Measurements from ENCODE around the gene STPG2. TPM values are rescaled to one million over a fixed set of nuclear protein-coding genes. Genes with fewer than 3 reads are reported as not detected.

Gene STPG2
- total and polyA plus RNA-seq, 2 of the 8 experiments (the other 6 are each of a cell fraction or from before 2014, with no cell fraction given) = 0.03 TPM; not detected in 1

DNA sequence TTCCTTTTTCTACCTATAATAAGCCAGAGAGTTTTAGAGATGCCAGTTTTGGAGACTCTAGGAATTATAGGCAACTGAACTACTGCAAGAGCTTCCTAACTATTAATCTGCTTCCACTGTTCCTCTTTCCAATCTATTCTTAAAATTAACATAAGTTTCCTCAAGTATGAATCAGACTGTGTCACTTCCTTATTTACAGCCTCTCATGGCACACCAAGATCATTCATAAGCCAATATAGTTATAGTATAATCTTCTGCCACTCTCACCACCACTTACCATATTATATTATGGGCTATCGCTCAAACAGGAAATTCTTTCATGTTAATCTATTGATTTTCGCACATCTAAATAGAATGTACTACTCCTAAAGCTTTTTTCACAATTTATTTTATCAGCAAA, 383.5 kb downstream of the STPG2 start:
- CTCF ChIA-PET (ENCODE audit: partially characterized antibody) = no interaction called here
- 100% methylated on average over 2 of the region's 2 CpGs; no CpG with 5 or more reads in 1 of the 2 experiments for WGBS, 2 experiments (ENCODE audit: extremely low coverage in 1 of 2, insufficient coverage in 1 of 2, insufficient read length in 1 of 2, insufficient replicate concordance in 2 of 2, low coverage in 1 of 2, low lambda C conversion rate in 2 of 2, missing lambda C conversion rate in 1 of 2)
- POLR2A ChIA-PET (ENCODE audit: partially characterized antibody) = no interaction called here

More for the DNA sequence above, 383.5 kb downstream of the STPG2 start:
- Histone ChIP-seq H4K5ac (ENCODE audit: insufficient read length, low read depth, low read length) (no peak overlapping the region), H4K20me1 (replicated peaks in 1 of 2; ENCODE audit: control insufficient read depth in 1 of 2, insufficient read depth in 2 of 2, low read length in 2 of 2) (no peaks in the 10 kb centered on the region), H3K9me3 (ENCODE audit: insufficient read depth in 2 of 2, low read depth in 1 of 2, low read length in 1 of 2) (no peaks in the 10 kb centered on the region), H2AFZ (ENCODE audit: low read length) (no peak overlapping the region), H3K14ac (ENCODE audit: insufficient read length) (no peak overlapping the region), H3K9ac (replicated peaks in 1 of 4; ENCODE audit: extremely low read depth in 1 of 4, low read depth in 3 of 4, low read length in 3 of 4) (no peak overlapping the region), H3K79me2 (ENCODE audit: control insufficient read depth in 1 of 2, insufficient read depth in 2 of 2, low read length in 2 of 2) (no peaks in the 10 kb centered on the region), H2BK120ac (replicated peaks; ENCODE audit: low read depth, low read length) (no peak overlapping the region), H3K18ac (ENCODE audit: extremely low read depth, low read length) (no peak overlapping the region), H2BK5ac (ENCODE audit: low read depth, low read length) (no peak overlapping the region), H3K23ac (ENCODE audit: insufficient read length) (no peak overlapping the region), H3K4me3 (ENCODE audit: extremely low read depth in 1 of 4, insufficient read depth in 2 of 4, low read depth in 3 of 4, low read length in 4 of 4) (no peak overlapping the region), H3K56ac (replicated peaks; ENCODE audit: insufficient read length, low read depth, low read length) (no peak overlapping the region), H4K8ac (ENCODE audit: extremely low read depth, insufficient read depth, low read length) (no peak overlapping the region), H3K4ac (replicated peaks; ENCODE audit: insufficient read length, low read depth, low read length) (no peak overlapping the region), H3K23me2 (ENCODE audit: low read depth, low read length) (no peaks in the 10 kb centered on the region), H3K4me2 (ENCODE audit: insufficient read depth in 1 of 2, low read depth in 2 of 2, low read length in 2 of 2) (no peak overlapping the region), H3K36me3 (ENCODE audit: control insufficient read depth in 2 of 4, insufficient read depth in 4 of 4, low read length in 3 of 4) (no peaks in the 10 kb centered on the region), H3K27me3 (replicated peaks in 1 of 4; ENCODE audit: control insufficient read depth in 3 of 4, extremely low read depth in 1 of 4, insufficient read depth in 3 of 4, low read length in 3 of 4) (no peaks in the 10 kb centered on the region), H3K27ac (ENCODE audit: low read depth, low read length) (no peak overlapping the region), H2BK20ac (ENCODE audit: low read length) (no peak overlapping the region), H2AK5ac (ENCODE audit: low read depth, low read length) (no peak overlapping the region), H3K79me1 (ENCODE audit: low read depth, low read length) (no peaks in the 10 kb centered on the region), H2BK12ac (ENCODE audit: low read depth, low read length) (no peak overlapping the region), H4K91ac (replicated peaks; ENCODE audit: insufficient read length, low read length) (no peak overlapping the region), H2BK15ac (ENCODE audit: low read length) (no peak overlapping the region), H3K4me1 (replicated peaks in 1 of 4; ENCODE audit: control insufficient read depth in 3 of 4, insufficient read depth in 4 of 4, low read length in 3 of 4) (no peaks in the 10 kb centered on the region)
- TF ChIP-seq BACH1 (IDR thresholded peaks at IDR 0.05; ENCODE audit: low read length) = no peak
- no peak for TF ChIP-seq RFX5 (IDR thresholded peaks at IDR 0.05; ENCODE audit: borderline replicate concordance, low read depth, low read length)
- no peak for TF ChIP-seq ZNF274 (IDR thresholded peaks at IDR 0.05; ENCODE audit: borderline replicate concordance, extremely low read depth, low read length)
- no peak for TF ChIP-seq POLR2A (IDR thresholded peaks at IDR 0.05; ENCODE audit: control extremely low read depth in 1 of 2, low read depth in 2 of 2, low read length in 2 of 2)
- no peak for TF ChIP-seq BRCA1 (IDR thresholded peaks at IDR 0.05; ENCODE audit: low read depth, low read length)
- TF ChIP-seq JUND (IDR thresholded peaks at IDR 0.05; ENCODE audit: low read length) = no peak
- no peak for TF ChIP-seq EGR1 (IDR thresholded peaks at IDR 0.05; ENCODE audit: borderline replicate concordance, low read depth, low read length)
- no peak for TF ChIP-seq RXRA (IDR thresholded peaks at IDR 0.05; ENCODE audit: insufficient read depth, low read depth, low read length)
- no peak for TF ChIP-seq CHD2 (IDR thresholded peaks at IDR 0.05; ENCODE audit: low read length)
- DNase-seq (ENCODE audit: low read depth in 1 of 2, low spot score in 2 of 2) (no peak), FAIRE-seq (no peak)

Data from H1 (cell line).